Prostate gland (tissue), 2 donors: ENCODE data around the gene VWA8.

Experiments used
- CTCF ChIP-seq, 4 experiments: fragments of 200-600 bp in 2 of 4; fragments of 450-650 bp in 2 of 4; sonication (generic) in 2 of 4; IDR thresholded peaks; 1 replicate in 3 of 4; 2 replicates in 1 of 4; pipeline ENCODE4 v1.5.1; 2016 to 2019; ENCODE audit warnings: antibody characterized with exemption in 4 of 4, mild to moderate bottlenecking in 2 of 4, moderate library complexity in 2 of 4
- POLR2A ChIP-seq: fragments of 450-650 bp; IDR thresholded peaks from one replicate; pipeline ENCODE4 v1.6.1; 2016; ENCODE audit warnings: antibody characterized with exemption, mild to moderate bottlenecking
- POLR2AphosphoS5 ChIP-seq: sonication (generic); formaldehyde crosslinking; IDR thresholded peaks from one replicate; pipeline ENCODE4 v1.6.1; 2017; ENCODE audit warnings: antibody characterized with exemption

- no peak for TF ChIP-seq CTCF (IDR thresholded peaks at IDR 0.05)
- no peak for TF ChIP-seq POLR2A
- no peak for TF ChIP-seq POLR2AphosphoS5
Observed at GRCh38 chr13:41816057-41816456, 144.9 kb downstream of the VWA8 start.
